IMR-90 (cell line): ENCODE data around the gene ZC3H8. TPM values are rescaled to one million over a fixed set of nuclear protein-coding genes. Genes with fewer than 3 reads are reported as not detected.

Source experiments
- ATAC-seq: fragments of 200-7000 bp; cut with Tn5 transposase; 2 replicates; pipeline ENCODE4 v1.9.1; 2020; ENCODE audit warnings: low read depth, mild to moderate bottlenecking, moderate library complexity
- BruUV-seq: library from RNA; stranded (reverse); fragments of 400-500 nt; replicated peaks from 2 replicates; lab custom pipeline; 2021; lab: Mats Ljungman, UMichigan
- CTCF ChIA-PET: fragments of 300-600 bp; formaldehyde crosslinking; extraction: SDS; loops from one replicate; lab custom pipeline; 2021; ENCODE audit warnings: antibody characterized with exemption; lab: Yijun Ruan, JAX
- POLR2A ChIA-PET: fragments of 300-600 bp; sonication (Branson Sonifier 250); formaldehyde crosslinking; loops from one replicate; lab custom pipeline; 2022; ENCODE audit warnings: antibody characterized with exemption; ENCODE audit not compliant: unreplicated experiment; lab: Charles Lee
- DNase-seq: peaks from one replicate; pipeline ENCODE4 v3.0.0; 2013
- H2AFZ ChIP-seq: replicated peaks from 2 replicates; pipeline ENCODE3; 2013; ENCODE audit warnings: low read length, mild to moderate bottlenecking; ENCODE audit not compliant: poor library complexity
- H2AK5ac ChIP-seq: 2 replicates; pipeline ENCODE4 v1.6.1; 2013; ENCODE audit warnings: low read depth, low read length, inconsistent platforms
- H2AK9ac ChIP-seq: replicated peaks from 2 replicates; pipeline ENCODE3; 2013; ENCODE audit warnings: mild to moderate bottlenecking, low read depth, low read length, moderate library complexity; ENCODE audit not compliant: poor library complexity
- H2BK120ac ChIP-seq: 2 replicates; pipeline ENCODE4 v1.6.1; 2013; ENCODE audit warnings: low read depth, low read length, inconsistent platforms
- H2BK15ac ChIP-seq: 3 replicates; pipeline ENCODE4 v1.6.1; 2013; ENCODE audit warnings: low read depth, low read length, inconsistent platforms
- H2BK20ac ChIP-seq: 2 replicates; pipeline ENCODE4 v1.6.1; 2013; ENCODE audit warnings: low read depth, mild to moderate bottlenecking, inconsistent platforms, low read length, moderate library complexity
- H2BK5ac ChIP-seq: 2 replicates; pipeline ENCODE4 v1.6.1; 2013; ENCODE audit warnings: mild to moderate bottlenecking, low read depth, low read length, inconsistent platforms; ENCODE audit not compliant: poor library complexity, severe bottlenecking
- H3K14ac ChIP-seq: replicated peaks from 2 replicates; pipeline ENCODE4 v1.6.1; 2013; ENCODE audit warnings: low read depth, low read length, inconsistent platforms
- H3K18ac ChIP-seq: 2 replicates; pipeline ENCODE4 v1.6.1; 2013; ENCODE audit warnings: low read depth, low read length, control low read depth
- H3K23ac ChIP-seq: 2 replicates; pipeline ENCODE4 v1.6.1; 2013; ENCODE audit warnings: low read depth, low read length, inconsistent platforms
- H3K27ac ChIP-seq: 2 replicates; pipeline ENCODE4 v1.5.1; 2013; ENCODE audit warnings: mild to moderate bottlenecking, control low read depth, low read length; ENCODE audit not compliant: insufficient read depth
- H3K27me3 ChIP-seq: 2 replicates; pipeline ENCODE4 v1.6.1; 2013; ENCODE audit warnings: low read length; ENCODE audit not compliant: control insufficient read depth, insufficient read depth
- H3K36me3 ChIP-seq: 2 replicates; pipeline ENCODE4 v1.6.1; 2013; ENCODE audit warnings: low read length, mixed read lengths; ENCODE audit not compliant: control insufficient read depth, insufficient read depth
- H3K4ac ChIP-seq: 2 replicates; pipeline ENCODE4 v1.6.1; 2013; ENCODE audit warnings: low read depth, low read length, inconsistent platforms
- H3K4me1 ChIP-seq: 2 replicates; pipeline ENCODE4 v1.6.1; 2013; ENCODE audit warnings: low read length, mixed read lengths; ENCODE audit not compliant: control insufficient read depth, insufficient read depth
- H3K4me2 ChIP-seq: 2 replicates; pipeline ENCODE4 v1.6.1; 2013; ENCODE audit warnings: low read depth, mild to moderate bottlenecking, control low read depth, low read length, moderate library complexity
- H3K4me3 ChIP-seq: 2 replicates; pipeline ENCODE4 v1.5.1; 2013; ENCODE audit warnings: low read depth, mild to moderate bottlenecking, control low read depth, low read length, moderate library complexity; ENCODE audit not compliant: insufficient read depth
- H3K56ac ChIP-seq: 2 replicates; pipeline ENCODE4 v1.6.1; 2013; ENCODE audit warnings: low read length, inconsistent platforms; ENCODE audit not compliant: insufficient read depth; ENCODE audit errors: extremely low read depth
- H3K79me1 ChIP-seq, 2 experiments: 2 replicates each; pipeline ENCODE4 v1.6.1; 2013; ENCODE audit warnings: low read length in 2 of 2, inconsistent platforms in 1 of 2, low read depth in 1 of 2
- H3K9ac ChIP-seq: 2 replicates; pipeline ENCODE4 v1.6.1; 2013; ENCODE audit warnings: low read depth, low read length, control low read depth
- H3K9me1 ChIP-seq: 2 replicates; pipeline ENCODE4 v1.6.1; 2013; ENCODE audit warnings: low read length, inconsistent platforms; ENCODE audit not compliant: insufficient read depth
- H3K9me3 ChIP-seq: 2 replicates; pipeline ENCODE4 v1.6.1; 2013; ENCODE audit warnings: low read length; ENCODE audit not compliant: control insufficient read depth, insufficient read depth
- H4K20me1 ChIP-seq: 2 replicates; pipeline ENCODE4 v1.6.1; 2013; ENCODE audit warnings: low read length, inconsistent platforms; ENCODE audit not compliant: insufficient read depth
- H4K5ac ChIP-seq: 2 replicates; pipeline ENCODE4 v1.6.1; 2013; ENCODE audit warnings: mild to moderate bottlenecking, low read depth, low read length, control low read depth
- H4K8ac ChIP-seq, 2 experiments: 2 replicates each; pipeline ENCODE4 v1.6.1; 2013; ENCODE audit warnings: low read depth in 2 of 2, low read length in 2 of 2, control low read depth in 1 of 2, inconsistent platforms in 1 of 2
- H4K91ac ChIP-seq: 2 replicates; pipeline ENCODE4 v1.6.1; 2013; ENCODE audit warnings: low read depth, low read length, inconsistent platforms; ENCODE audit not compliant: insufficient read depth
- CEBPB ChIP-seq: IDR thresholded peaks from 2 replicates; pipeline ENCODE4 v1.6.1; 2012; ENCODE audit warnings: low read depth, low read length, improper control_type of control experiment
- CHD1 ChIP-seq: IDR thresholded peaks from 2 replicates; pipeline ENCODE4 v1.6.1; 2012; ENCODE audit warnings: low read depth, low read length, improper control_type of control experiment
- ELK1 ChIP-seq: fragments of 150-350 bp; IDR thresholded peaks from 2 replicates; pipeline ENCODE4 v1.6.1; 2016; ENCODE audit warnings: low read depth, mild to moderate bottlenecking, low read length, moderate library complexity, borderline replicate concordance
- FOS ChIP-seq: fragments of 150-350 bp; IDR thresholded peaks from 2 replicates; pipeline ENCODE4 v1.6.1; 2016; ENCODE audit warnings: low read depth, low read length
- MAFK ChIP-seq: IDR thresholded peaks from 2 replicates; pipeline ENCODE4 v1.6.1; 2012; ENCODE audit warnings: low read depth, low read length, improper control_type of control experiment
- MAZ ChIP-seq: IDR thresholded peaks from 2 replicates; pipeline ENCODE4 v1.6.1; 2012; ENCODE audit warnings: low read depth, mild to moderate bottlenecking, low read length, improper control_type of control experiment, moderate library complexity, borderline replicate concordance
- POLR2A ChIP-seq: IDR thresholded peaks from 2 replicates; pipeline ENCODE4 v1.6.1; 2012; ENCODE audit warnings: mild to moderate bottlenecking, low read depth, low read length
- RAD21 ChIP-seq: IDR thresholded peaks from 2 replicates; pipeline ENCODE4 v1.6.1; 2012; ENCODE audit warnings: low read length, improper control_type of control experiment
- RCOR1 ChIP-seq: IDR thresholded peaks from 2 replicates; pipeline ENCODE4 v1.6.1; 2012; ENCODE audit warnings: mild to moderate bottlenecking, low read length, improper control_type of control experiment; ENCODE audit not compliant: insufficient replicate concordance
- RFX5 ChIP-seq: IDR thresholded peaks from 2 replicates; pipeline ENCODE4 v1.8.0; 2012; ENCODE audit warnings: low read depth, mild to moderate bottlenecking, low read length, moderate library complexity
- SMC3 ChIP-seq: fragments of 150-350 bp; IDR thresholded peaks from 2 replicates; pipeline ENCODE4 v1.6.1; 2016; ENCODE audit warnings: low read depth, mild to moderate bottlenecking, antibody characterized with exemption, low read length, moderate library complexity
- WGBS, 2 experiments: methylation state at CpG; one replicate each; pipeline versions ENCODE4 v1.1.5 to v1.1.7; 2013; ENCODE audit warnings: missing lambda C conversion rate in 2 of 2; ENCODE audit not compliant: insufficient read length in 1 of 2; ENCODE audit errors: extremely low coverage in 2 of 2; 5-methylcytosine and 5-hydroxymethylcytosine counted together
- dilution Hi-C: fragments of 300-500 bp; cut with HindIII; formaldehyde crosslinking; loops from one replicate; pipeline ENCODE4 v1.14.3; 2018; ENCODE audit warnings: low sequenced_read_pairs; ENCODE audit not compliant: unreplicated experiment
- in situ Hi-C: fragments of 300-500 bp; cut with MboI; formaldehyde crosslinking; loops from 3 replicates; pipeline ENCODE4 v1.14.3; 2019; ENCODE audit warnings: low sequenced_read_pairs, inconsistent platforms, mixed read lengths
- intact Hi-C: fragments of 100-400 bp; cut with micrococcal nuclease; formaldehyde crosslinking; loops from 2 replicates; pipeline ENCODE4 v1.10.0; 2022
- polyA plus RNA-seq, 3 experiments: library from polyadenylated mRNA; depleted of rRNA; stranded (reverse); fragments of >200 nt; gene quantifications; 2 replicates each; pipeline ENCODE4 v1.2.3, GENCODE V29; 2012; ENCODE audit warnings: low replicate concordance in 1 of 3
- total RNA-seq: library from RNA; depleted of rRNA; stranded (reverse); fragments of >200 nt; gene quantifications from 2 replicates; pipeline ENCODE4 v1.2.3, GENCODE V29; 2012
- TF ChIP-seq, protein P1 (sequence below): conservative IDR thresholded peaks from 2 replicates; pipeline ENCODE4 v1.5.1; 2012; ENCODE audit warnings: mild to moderate bottlenecking, low read depth, low read length, improper control_type of control experiment

Gene ZC3H8
- total and polyA plus RNA-seq, 2 of the 4 experiments (the other 2 are of a cell fraction), result 0.18 to 1.6 TPM

DNA sequence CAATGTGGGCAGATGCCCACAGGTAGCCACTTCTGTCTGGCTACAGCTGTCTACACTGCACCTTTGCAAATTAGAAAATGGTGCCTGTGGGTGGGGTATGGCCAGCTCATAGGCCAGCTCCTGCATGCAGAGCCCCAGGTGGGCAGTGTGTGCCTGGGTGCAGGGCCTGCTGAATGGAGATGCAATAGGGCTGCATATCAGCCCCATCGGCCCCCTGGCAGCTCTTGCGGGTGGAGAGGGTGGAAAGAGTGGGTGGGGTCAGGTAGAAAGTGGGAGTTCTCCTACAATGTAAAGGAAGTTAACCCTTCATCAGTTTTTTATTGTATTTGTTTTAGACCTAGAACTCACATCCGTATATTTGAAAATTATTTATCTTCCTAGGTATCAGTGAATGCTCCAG is 79.5 kb downstream of the ZC3H8 start:
- no peak overlapping the region for H4K8ac ChIP-seq
- no peak overlapping the region for H4K91ac ChIP-seq
- H2BK20ac ChIP-seq, result no peak overlapping the region
- no peaks in the 10 kb centered on the region for H3K36me3 ChIP-seq
- ATAC-seq, result no peak
- H4K20me1 ChIP-seq, result no peaks in the 10 kb centered on the region
- DNase-seq, result no peak
- no peak overlapping the region for H3K56ac ChIP-seq
- no peak overlapping the region for H3K23ac ChIP-seq
- no peak overlapping the region for H3K4me3 ChIP-seq
- H3K27ac ChIP-seq, result no peak overlapping the region
- WGBS, 2 experiments, result no CpG with 5 or more reads among the region's 3 CpGs
- H3K4me2 ChIP-seq, result no peak overlapping the region
- TF ChIP-seq ELK1 (no peak), CHD1 (no peak), POLR2A (no peak), CEBPB (no peak), MAFK (no peak), MAZ (no peak), RFX5 (no peak), RCOR1 (no peak), SMC3 (no peak), FOS (no peak), RAD21 (no peak)
- TF ChIP-seq, protein P1, sequence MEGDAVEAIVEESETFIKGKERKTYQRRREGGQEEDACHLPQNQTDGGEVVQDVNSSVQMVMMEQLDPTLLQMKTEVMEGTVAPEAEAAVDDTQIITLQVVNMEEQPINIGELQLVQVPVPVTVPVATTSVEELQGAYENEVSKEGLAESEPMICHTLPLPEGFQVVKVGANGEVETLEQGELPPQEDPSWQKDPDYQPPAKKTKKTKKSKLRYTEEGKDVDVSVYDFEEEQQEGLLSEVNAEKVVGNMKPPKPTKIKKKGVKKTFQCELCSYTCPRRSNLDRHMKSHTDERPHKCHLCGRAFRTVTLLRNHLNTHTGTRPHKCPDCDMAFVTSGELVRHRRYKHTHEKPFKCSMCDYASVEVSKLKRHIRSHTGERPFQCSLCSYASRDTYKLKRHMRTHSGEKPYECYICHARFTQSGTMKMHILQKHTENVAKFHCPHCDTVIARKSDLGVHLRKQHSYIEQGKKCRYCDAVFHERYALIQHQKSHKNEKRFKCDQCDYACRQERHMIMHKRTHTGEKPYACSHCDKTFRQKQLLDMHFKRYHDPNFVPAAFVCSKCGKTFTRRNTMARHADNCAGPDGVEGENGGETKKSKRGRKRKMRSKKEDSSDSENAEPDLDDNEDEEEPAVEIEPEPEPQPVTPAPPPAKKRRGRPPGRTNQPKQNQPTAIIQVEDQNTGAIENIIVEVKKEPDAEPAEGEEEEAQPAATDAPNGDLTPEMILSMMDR, result no peak
- H2AK5ac ChIP-seq, result no peak overlapping the region
- POLR2A ChIA-PET, result no interaction called here
- no peaks in the 10 kb centered on the region for H3K9me3 ChIP-seq
- H4K5ac ChIP-seq, result no peak overlapping the region
- H3K18ac ChIP-seq, result no peak overlapping the region
- no peak overlapping the region for H2AK9ac ChIP-seq
- no peaks in the 10 kb centered on the region for H3K79me1 ChIP-seq
- H3K9ac ChIP-seq, result no peak overlapping the region
- in situ Hi-C loops, result no loop called here
- H2AFZ ChIP-seq, result no peak overlapping the region
- dilution Hi-C loops, result no loop called here
- intact Hi-C loops, result no loop called here
- no TSS peak for BruUV-seq
- no peak overlapping the region for H3K14ac ChIP-seq
- H2BK5ac ChIP-seq, result no peak overlapping the region
- H3K4ac ChIP-seq, result no peak overlapping the region
- H3K27me3 ChIP-seq, result no peaks in the 10 kb centered on the region; the same call in 1 of the 2 replicates
- CTCF ChIA-PET, result interaction anchor here (0.6 kb wide), 1 partner anchor 365 kb away, joined by 3 read pairs; no protein-coding TSS in a partner anchor
- no peaks in the 10 kb centered on the region for H3K9me1 ChIP-seq
- no peak overlapping the region for H2BK120ac ChIP-seq
- no peak overlapping the region for H2BK15ac ChIP-seq
- no peaks in the 10 kb centered on the region for H3K4me1 ChIP-seq
